GM12801 (cell line): ENCODE measurements around the gene NAP1L1.

Source experiments
- TF ChIP-seq, protein P1 (sequence below): IDR thresholded peaks from one replicate; pipeline ENCODE4 v1.5.1; 2011; ENCODE audit warnings: control low read depth; ENCODE audit not compliant: insufficient read length; ENCODE audit errors: extremely low read depth

Gene NAP1L1

DNA sequence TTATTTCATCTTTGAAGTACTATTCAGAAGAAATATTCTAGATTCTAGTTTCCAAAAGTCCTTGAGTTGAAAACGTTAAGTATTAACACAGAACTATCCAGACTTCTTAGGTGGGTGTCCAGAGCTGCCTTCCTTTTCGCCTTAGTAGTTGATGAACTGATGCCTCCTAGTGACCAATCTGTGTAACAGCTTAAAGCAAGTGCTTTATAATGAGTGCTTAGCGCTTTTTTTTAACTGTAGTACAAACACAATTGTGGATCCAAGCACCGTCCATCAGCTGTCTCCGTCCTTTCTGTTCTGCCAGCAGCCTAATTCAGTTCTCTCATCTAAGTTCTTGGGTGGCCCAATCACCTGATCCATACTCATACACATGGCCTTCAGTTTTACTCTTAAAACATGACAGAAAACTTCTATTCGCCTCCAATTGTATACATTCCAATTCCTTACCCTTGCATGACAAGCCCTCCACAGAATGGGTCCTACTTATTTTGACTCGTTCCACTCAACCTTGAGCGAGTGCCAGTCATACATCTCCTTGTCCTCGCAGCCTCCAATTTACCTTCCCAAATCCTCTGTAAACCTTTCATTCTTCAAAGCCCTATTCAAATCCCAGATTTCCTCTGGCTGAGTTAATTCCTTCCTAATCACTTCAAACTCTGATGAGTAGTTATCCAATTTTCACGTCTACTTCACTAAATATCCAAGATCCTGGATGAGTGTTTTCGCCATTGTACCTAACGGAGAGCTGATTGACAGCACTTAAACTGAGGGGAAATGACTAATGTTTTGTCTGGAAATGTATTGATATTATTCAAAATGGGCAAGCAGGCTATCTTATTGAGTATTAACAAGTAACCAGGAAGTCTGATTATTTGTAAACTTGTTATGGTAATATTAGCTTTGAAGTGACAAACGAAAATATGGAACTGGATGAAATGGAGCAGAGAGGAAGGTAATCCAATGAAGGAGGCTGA is 47.1 kb downstream of the NAP1L1 start:
- TF ChIP-seq, protein P1, sequence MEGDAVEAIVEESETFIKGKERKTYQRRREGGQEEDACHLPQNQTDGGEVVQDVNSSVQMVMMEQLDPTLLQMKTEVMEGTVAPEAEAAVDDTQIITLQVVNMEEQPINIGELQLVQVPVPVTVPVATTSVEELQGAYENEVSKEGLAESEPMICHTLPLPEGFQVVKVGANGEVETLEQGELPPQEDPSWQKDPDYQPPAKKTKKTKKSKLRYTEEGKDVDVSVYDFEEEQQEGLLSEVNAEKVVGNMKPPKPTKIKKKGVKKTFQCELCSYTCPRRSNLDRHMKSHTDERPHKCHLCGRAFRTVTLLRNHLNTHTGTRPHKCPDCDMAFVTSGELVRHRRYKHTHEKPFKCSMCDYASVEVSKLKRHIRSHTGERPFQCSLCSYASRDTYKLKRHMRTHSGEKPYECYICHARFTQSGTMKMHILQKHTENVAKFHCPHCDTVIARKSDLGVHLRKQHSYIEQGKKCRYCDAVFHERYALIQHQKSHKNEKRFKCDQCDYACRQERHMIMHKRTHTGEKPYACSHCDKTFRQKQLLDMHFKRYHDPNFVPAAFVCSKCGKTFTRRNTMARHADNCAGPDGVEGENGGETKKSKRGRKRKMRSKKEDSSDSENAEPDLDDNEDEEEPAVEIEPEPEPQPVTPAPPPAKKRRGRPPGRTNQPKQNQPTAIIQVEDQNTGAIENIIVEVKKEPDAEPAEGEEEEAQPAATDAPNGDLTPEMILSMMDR = no peak

DNA sequence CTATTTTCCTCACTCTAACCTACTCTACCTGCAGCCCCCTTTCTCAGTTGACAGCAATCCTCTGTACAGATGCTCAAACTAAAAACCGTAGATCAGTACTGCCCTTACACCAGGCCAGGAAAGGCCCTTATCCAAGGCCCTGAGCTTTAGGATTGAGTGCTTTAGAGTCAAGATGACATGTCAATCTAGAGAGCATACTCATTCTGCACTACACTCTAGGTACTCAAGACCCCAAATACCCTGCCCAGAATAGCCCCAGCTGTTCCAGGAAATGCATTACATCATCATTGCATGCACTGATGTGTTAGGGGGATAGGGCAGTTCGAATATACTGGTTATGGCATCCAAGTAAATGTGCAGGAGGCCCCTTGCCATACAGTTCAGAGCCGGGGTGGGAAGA is 49.4 kb downstream of the NAP1L1 start:
- TF ChIP-seq, protein P1 = no peak

DNA sequence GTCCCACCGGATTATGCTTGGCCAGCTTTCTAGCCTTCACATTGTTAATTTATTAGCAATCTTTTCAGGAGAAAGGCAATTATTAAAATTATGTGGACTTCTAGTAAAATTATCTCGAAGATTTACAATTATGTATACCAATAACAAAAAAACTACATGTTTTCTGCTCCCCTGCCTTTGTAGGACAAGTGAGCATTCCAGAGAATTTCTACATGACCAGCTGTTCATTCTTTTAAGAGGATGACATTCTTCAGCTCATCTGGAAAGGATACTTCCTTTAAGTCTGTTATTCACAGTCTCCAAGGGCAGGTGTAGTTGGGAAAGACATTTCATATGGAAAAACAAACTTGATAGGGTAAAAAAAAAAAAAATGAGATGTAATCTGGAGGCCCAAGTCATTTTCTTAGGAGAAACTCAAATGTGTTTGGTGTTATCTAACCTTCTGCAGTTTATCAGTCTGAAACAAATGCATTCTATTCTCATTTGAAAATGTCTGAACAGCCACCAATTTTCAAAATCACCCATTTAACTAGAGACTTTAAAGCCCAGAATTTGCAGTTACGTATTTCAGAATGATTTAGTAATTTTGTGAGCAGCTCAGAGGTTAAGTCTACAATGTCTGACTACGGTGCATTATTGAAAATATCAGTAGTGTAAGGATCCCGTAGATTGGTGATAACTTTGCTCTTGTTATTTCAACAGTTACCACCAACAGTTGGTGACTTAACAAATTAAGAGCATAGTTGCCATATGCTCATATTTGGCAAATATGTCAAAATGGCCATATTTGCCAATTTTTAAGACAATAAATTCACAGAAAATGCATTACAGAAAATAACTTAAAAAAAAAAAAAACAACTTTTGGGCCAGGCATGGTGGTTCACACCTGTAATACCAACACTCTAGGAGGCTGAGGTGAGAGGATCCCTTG is 51.1 kb downstream of the NAP1L1 start:
- TF ChIP-seq, protein P1 = no peak

DNA sequence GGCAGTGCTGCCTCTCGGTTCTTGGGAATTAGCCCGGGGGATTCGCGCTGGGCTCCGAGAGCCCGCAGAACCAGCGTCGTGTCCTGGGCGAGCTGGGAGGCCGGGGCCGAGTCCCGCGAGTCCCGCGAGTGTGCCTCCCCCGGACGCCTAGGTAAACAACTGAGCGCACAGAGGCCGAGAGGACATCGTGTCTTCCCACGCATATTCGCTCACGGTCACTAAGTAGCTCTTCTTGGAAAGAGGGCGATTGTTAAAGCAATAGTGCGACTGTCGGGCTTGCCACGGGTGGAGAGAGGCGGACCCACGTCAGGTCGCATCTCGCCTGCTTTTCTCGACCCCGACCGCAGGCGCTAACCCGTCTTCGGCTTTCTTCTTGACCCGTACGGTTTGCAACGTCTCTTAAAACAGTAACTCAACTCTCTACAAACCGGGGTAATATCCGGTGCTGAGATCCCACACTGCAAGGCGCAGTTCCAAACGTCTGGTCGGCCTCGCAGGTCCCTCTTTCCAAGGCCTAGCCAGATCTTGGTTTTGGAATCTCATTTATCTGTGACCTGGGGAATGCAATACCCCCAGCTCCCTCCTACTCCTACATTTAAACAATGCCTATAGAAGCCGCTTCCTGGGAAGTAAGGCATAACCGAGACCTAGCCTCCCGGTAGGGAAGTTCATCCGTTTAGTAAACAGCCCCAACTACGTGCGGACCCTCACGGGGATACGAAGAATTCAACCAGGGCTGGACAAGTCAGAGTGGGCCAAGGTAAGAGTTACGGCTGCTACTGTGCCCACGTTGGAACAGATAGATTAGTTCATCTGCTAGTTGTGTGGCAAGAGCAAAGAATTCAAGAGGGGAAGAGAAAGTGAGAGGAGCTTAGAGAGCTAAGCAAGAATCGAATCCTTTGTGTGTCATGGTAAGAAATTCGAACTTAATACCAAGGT is 52.2 kb downstream of the NAP1L1 start:
- TF ChIP-seq, protein P1 = no peak

DNA sequence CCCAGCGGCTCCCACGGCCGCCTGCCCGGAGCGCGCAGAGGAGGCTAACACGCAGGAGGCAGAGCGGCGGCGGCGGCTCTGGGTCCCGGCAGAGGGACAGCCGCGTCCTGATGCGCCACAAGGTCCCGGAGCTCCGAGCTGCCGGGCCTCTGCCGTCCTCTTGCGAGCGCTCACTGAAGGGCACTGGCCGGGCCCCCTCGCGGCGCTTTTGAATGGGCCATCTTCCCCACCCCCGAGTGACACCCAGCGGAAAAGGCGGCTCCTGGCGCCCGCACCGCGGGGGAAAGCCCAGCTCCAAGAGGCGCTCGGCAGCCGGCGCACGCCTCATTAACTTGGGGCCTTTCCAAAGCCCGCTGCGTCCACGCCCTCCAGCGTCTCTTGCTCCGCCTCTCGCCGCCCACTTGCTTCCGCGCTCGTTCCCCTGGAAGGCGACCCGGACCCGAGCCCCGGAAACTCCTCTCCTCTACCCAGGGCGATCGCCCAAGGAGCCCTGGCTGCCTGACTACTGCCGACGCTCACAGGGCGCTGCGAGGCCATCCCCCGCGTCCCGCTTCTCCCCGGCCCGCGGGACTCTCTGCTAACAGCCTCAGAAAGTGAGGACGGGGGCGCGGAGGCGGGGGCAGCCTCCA is 53.0 kb downstream of the NAP1L1 start, which contains the start of gene PHLDA1:
PHLDA1 (minus strand) TSS at position 363 of the 629 bp plus-strand sequence.
- TF ChIP-seq, protein P1 = no peak

DNA sequence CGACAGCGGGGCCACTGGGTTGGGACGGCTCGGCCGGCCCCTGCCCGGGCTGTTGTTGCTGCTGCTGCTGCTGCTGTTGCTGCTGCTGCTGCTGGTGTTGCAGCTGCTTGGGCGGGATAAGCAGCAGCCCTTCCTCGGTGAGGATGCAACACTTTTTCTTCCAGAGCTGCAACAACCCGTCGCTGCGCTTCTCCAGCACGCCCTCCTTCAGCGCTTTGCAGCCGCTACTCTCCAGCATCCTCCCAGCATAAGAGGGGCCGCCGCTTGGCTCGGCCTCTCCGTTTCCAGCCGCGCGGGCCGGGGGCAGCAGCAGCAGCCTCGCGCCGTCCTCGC is 53.4 kb downstream of the NAP1L1 start:
- TF ChIP-seq, protein P1 = no peak
